Natural killer cell treated with Interleukin-12 subunit alpha and Interleukin-12 subunit beta and Interleukin-15 and Interleukin-18, amount 100 ng/mL, for 72 hours (primary cell): ENCODE measurements around the gene CCL18. TPM values are rescaled to one million over a fixed set of nuclear protein-coding genes. Genes with fewer than 3 reads are reported as not detected.
"Not testable (repeated sequence)": the region's sequence is repeated elsewhere in the genome, so short reads cannot be mapped to it uniquely, and the experiment has no call there.

Experiments
- ATAC-seq, 2 donors: fragments of 150-1000 bp; cut with Tn5 transposase in 1 of 2; sonication (Bioruptor Pico), chemical (Tn5 transposase) in 1 of 2; 2 replicates each; pipeline ENCODE4 v1.10.0; 2021
- DNase-seq: peaks from one replicate; pipeline ENCODE4 v3.0.0; 2022; ENCODE audit warnings: low spot score
- H3K27ac Mint-ChIP-seq, 2 donors: 1 replicate in 1 of 2; 2 replicates in 1 of 2; pipeline ENCODE4 v1.8.0; 2022; ENCODE audit warnings: mixed read lengths in 2 of 2, mild to moderate bottlenecking in 1 of 2, moderate library complexity in 1 of 2
- H3K27me3 Mint-ChIP-seq, 2 donors: 1 replicate in 1 of 2; 2 replicates in 1 of 2; pipeline ENCODE4 v1.8.0; 2022; ENCODE audit warnings: mixed read lengths in 2 of 2
- H3K36me3 Mint-ChIP-seq: one replicate; pipeline ENCODE4 v1.8.0; 2022; ENCODE audit warnings: mixed read lengths
- H3K4me1 Mint-ChIP-seq, 2 donors: 1 replicate in 1 of 2; 2 replicates in 1 of 2; pipeline ENCODE4 v1.8.0; 2022; ENCODE audit warnings: low read depth in 2 of 2, mixed read lengths in 2 of 2, mild to moderate bottlenecking in 1 of 2
- H3K4me3 Mint-ChIP-seq: one replicate; pipeline ENCODE4 v1.8.0; 2022; ENCODE audit warnings: mixed read lengths
- H3K9me3 Mint-ChIP-seq: 2 replicates; pipeline ENCODE4 v1.8.0; 2022; ENCODE audit warnings: mixed read lengths
- total RNA-seq, 2 donors: library from RNA; stranded (reverse); gene quantifications; one replicate each; pipeline ENCODE4 v1.2.3, GENCODE V29; 2022

Gene CCL18
- total RNA-seq, 2 donors from 2014 or later = not detected

- not testable (repeated sequence) for H3K36me3 Mint-ChIP-seq, H3K4me3 Mint-ChIP-seq, H3K9me3 Mint-ChIP-seq, ATAC-seq, DNase-seq, H3K27me3 Mint-ChIP-seq
- Mint-ChIP-seq H3K27ac (peak overlapping the region; percentile 5 to 29), H3K4me1 (peaks cover 58 to 61% of the 10 kb centered on the region in 2 donors)
Observed at GRCh38 chr17:36099004-36099403, 34.9 kb downstream of the CCL18 start.

GRCh38 chr17:36103401-36103975 is 39.4 kb downstream of the CCL18 start, which contains the start of gene CCL4:
Gene CCL4 (plus strand): TSS chr17:36103827. CDS start chr17:36103906, 79 bp downstream.
- peak within 1 kb of the TSS; percentile 92 for H3K4me3 Mint-ChIP-seq
- DNase-seq (peak; percentile 88), ATAC-seq (peak; percentile 85)
- peaks cover 15% of the 10 kb centered on the region for H3K36me3 Mint-ChIP-seq
- H3K9me3 Mint-ChIP-seq, H3K27me3 Mint-ChIP-seq: not testable (repeated sequence)
- H3K27ac Mint-ChIP-seq = peak within 1 kb of the TSS; percentile 94 to 97
- H3K4me1 Mint-ChIP-seq = peaks cover 70 to 77% of the 10 kb centered on the region in 2 donors

- Mint-ChIP-seq H3K4me1 (peaks cover 69 to 76% of the 10 kb centered on the region in 2 donors), H3K27ac (peak overlapping the region; percentile 94 to 97), H3K4me3 (peak overlapping the region; percentile 92), H3K36me3 (peaks cover 15% of the 10 kb centered on the region)
- peak in 1 of 2 donors; percentile 53 for ATAC-seq
- not testable (repeated sequence) for H3K27me3 Mint-ChIP-seq, H3K9me3 Mint-ChIP-seq, DNase-seq
Observed at GRCh38 chr17:36104246-36104645, 40.2 kb downstream of the CCL18 start.

- peaks cover 65 to 71% of the 10 kb centered on the region in 2 donors for H3K4me1 Mint-ChIP-seq
Observed at GRCh38 chr17:36104701-36105181, 40.7 kb downstream of the CCL18 start.

GRCh38 chr17:36105781-36106492 is 41.9 kb downstream of the CCL18 start:
- Mint-ChIP-seq H3K9me3 (no peaks in the 10 kb centered on the region), H3K36me3 (peaks cover 10% of the 10 kb centered on the region), H3K27me3 (no peaks in the 10 kb centered on the region), H3K4me1 (peaks cover 60 to 71% of the 10 kb centered on the region in 2 donors), H3K27ac (peak overlapping the region; percentile 94 to 97), H3K4me3 (peak overlapping the region; percentile 92)
- ATAC-seq (peak; percentile 39 to 61), DNase-seq (no peak)

More at GRCh38 chr17:36104701-36105181, 40.7 kb downstream of the CCL18 start:
- Mint-ChIP-seq H3K9me3 (peaks cover 2% of the 10 kb centered on the region), H3K27me3 (no peaks in the 10 kb centered on the region), H3K36me3 (peaks cover 15% of the 10 kb centered on the region), H3K27ac (peak overlapping the region; percentile 94 to 97), H3K4me3 (peak overlapping the region; percentile 92)
- DNase-seq = no peak
- ATAC-seq = no peak

GRCh38 chr17:36106493-36106835 is 42.4 kb downstream of the CCL18 start:
- DNase-seq (no peak), ATAC-seq (no peak)
- Mint-ChIP-seq H3K4me3 (peak overlapping the region; percentile 92), H3K27me3 (no peaks in the 10 kb centered on the region), H3K9me3 (no peaks in the 10 kb centered on the region), H3K27ac (peak overlapping the region; percentile 94 to 97), H3K4me1 (peaks cover 64 to 74% of the 10 kb centered on the region in 2 donors), H3K36me3 (peaks cover 10% of the 10 kb centered on the region)

- Mint-ChIP-seq H3K4me1 (peaks cover 70 to 79% of the 10 kb centered on the region in 2 donors), H3K9me3 (no peaks in the 10 kb centered on the region), H3K27me3 (no peaks in the 10 kb centered on the region), H3K36me3 (peaks cover 18% of the 10 kb centered on the region), H3K27ac (peak overlapping the region; percentile 94 to 97), H3K4me3 (peak overlapping the region; percentile 54)
- ATAC-seq = peak; percentile 8 to 42
- DNase-seq = no peak
Observed at GRCh38 chr17:36107660-36108059, 43.6 kb downstream of the CCL18 start.

- H3K27me3 Mint-ChIP-seq, DNase-seq, H3K9me3 Mint-ChIP-seq: not testable (repeated sequence)
- ATAC-seq = peak in 1 of 2 donors; percentile 47
- H3K4me3 Mint-ChIP-seq = peak overlapping the region; percentile 54
- H3K27ac Mint-ChIP-seq = peak overlapping the region; percentile 94 to 97
- H3K4me1 Mint-ChIP-seq = peaks cover 66 to 76% of the 10 kb centered on the region in 2 donors
- peaks cover 20% of the 10 kb centered on the region for H3K36me3 Mint-ChIP-seq
Observed at GRCh38 chr17:36108265-36108664, 44.2 kb downstream of the CCL18 start.

GRCh38 chr17:36111068-36111490 is 47.0 kb downstream of the CCL18 start:
- no peak for ATAC-seq
- Mint-ChIP-seq H3K27me3 (no peaks in the 10 kb centered on the region), H3K36me3 (peaks cover 20% of the 10 kb centered on the region), H3K27ac (peak overlapping the region in 1 of 2 donors; percentile 76), H3K4me3 (no peak overlapping the region), H3K4me1 (peaks cover 52 to 63% of the 10 kb centered on the region in 2 donors), H3K9me3 (peaks cover 4% of the 10 kb centered on the region)
- DNase-seq = no peak

GRCh38 chr17:36112572-36112971 is 48.5 kb downstream of the CCL18 start:
- no peak for DNase-seq
- H3K4me1 Mint-ChIP-seq = peaks cover 50 to 62% of the 10 kb centered on the region in 2 donors
- no peak overlapping the region for H3K4me3 Mint-ChIP-seq
- H3K36me3 Mint-ChIP-seq = peaks cover 20% of the 10 kb centered on the region
- ATAC-seq = no peak
- peaks cover 4% of the 10 kb centered on the region for H3K9me3 Mint-ChIP-seq
- peak overlapping the region; percentile 7 to 76 for H3K27ac Mint-ChIP-seq
- H3K27me3 Mint-ChIP-seq = no peaks in the 10 kb centered on the region

GRCh38 chr17:36113131-36113530 is 49.1 kb downstream of the CCL18 start:
- Mint-ChIP-seq H3K36me3 (peaks cover 20% of the 10 kb centered on the region), H3K4me1 (peaks cover 50 to 62% of the 10 kb centered on the region in 2 donors), H3K27ac (peak overlapping the region in 1 of 2 donors; percentile 7)
- not testable (repeated sequence) for ATAC-seq, H3K4me3 Mint-ChIP-seq, H3K9me3 Mint-ChIP-seq, DNase-seq, H3K27me3 Mint-ChIP-seq

GRCh38 chr17:36114971-36115648 is 51.0 kb downstream of the CCL18 start:
- ATAC-seq, DNase-seq, H3K27me3 Mint-ChIP-seq, H3K9me3 Mint-ChIP-seq: not testable (repeated sequence)
- H3K4me1 Mint-ChIP-seq = peaks cover 57 to 70% of the 10 kb centered on the region in 2 donors
- peaks cover 22% of the 10 kb centered on the region for H3K36me3 Mint-ChIP-seq
- peak overlapping the region; percentile 37 to 58 for H3K27ac Mint-ChIP-seq
- peak overlapping the region; percentile 63 for H3K4me3 Mint-ChIP-seq

- Mint-ChIP-seq H3K27ac (peak overlapping the region; percentile 37 to 58), H3K4me3 (peak overlapping the region; percentile 63), H3K36me3 (peaks cover 27% of the 10 kb centered on the region), H3K4me1 (peaks cover 62 to 71% of the 10 kb centered on the region in 2 donors)
- ATAC-seq, H3K9me3 Mint-ChIP-seq, H3K27me3 Mint-ChIP-seq, DNase-seq: not testable (repeated sequence)
Observed at GRCh38 chr17:36115649-36115977, 51.5 kb downstream of the CCL18 start.
